ENCODE data around the gene ADGRF3. TPM values are rescaled to one million over a fixed set of nuclear protein-coding genes. Genes with fewer than 3 reads are reported as not detected.

Gene ADGRF3
- total and polyA plus RNA-seq, 2 of the 8 experiments (the other 6 are each of a cell fraction or from before 2014, with no cell fraction given): 0.54 to 0.69 TPM

GRCh38 chr2:26382564-26382963, 36.0 kb upstream of the ADGRF3 start:
- Histone ChIP-seq H2BK120ac (replicated peaks; ENCODE audit: low read depth, low read length) (no peak overlapping the region), H4K20me1 (replicated peaks in 1 of 2; ENCODE audit: control insufficient read depth in 1 of 2, insufficient read depth in 2 of 2, low read length in 2 of 2) (peaks cover 0 to 2% of the 10 kb centered on the region in 2 experiments), H3K4me3 (ENCODE audit: extremely low read depth in 1 of 4, insufficient read depth in 2 of 4, low read depth in 3 of 4, low read length in 4 of 4) (no peak overlapping the region), H3K27me3 (replicated peaks in 1 of 4; ENCODE audit: control insufficient read depth in 3 of 4, extremely low read depth in 1 of 4, insufficient read depth in 3 of 4, low read length in 3 of 4) (no peaks in the 10 kb centered on the region), H2AFZ (ENCODE audit: low read length) (no peak overlapping the region), H2AK5ac (ENCODE audit: low read depth, low read length) (no peak overlapping the region), H3K4me1 (replicated peaks in 1 of 4; ENCODE audit: control insufficient read depth in 3 of 4, insufficient read depth in 4 of 4, low read length in 3 of 4) (no peaks in the 10 kb centered on the region), H3K23ac (ENCODE audit: insufficient read length) (no peak overlapping the region), H3K36me3 (ENCODE audit: control insufficient read depth in 2 of 4, insufficient read depth in 4 of 4, low read length in 3 of 4) (peaks cover 0 to 22% (median 8%) of the 10 kb centered on the region in 4 experiments; a peak in 6 of 8 replicates), H3K4ac (replicated peaks; ENCODE audit: insufficient read length, low read depth, low read length) (no peak overlapping the region), H3K56ac (replicated peaks; ENCODE audit: insufficient read length, low read depth, low read length) (no peak overlapping the region), H3K79me2 (ENCODE audit: control insufficient read depth in 1 of 2, insufficient read depth in 2 of 2, low read length in 2 of 2) (no peaks in the 10 kb centered on the region), H2BK15ac (ENCODE audit: low read length) (no peak overlapping the region), H3K14ac (ENCODE audit: insufficient read length) (no peak overlapping the region), H2BK5ac (ENCODE audit: low read depth, low read length) (no peak overlapping the region), H3K27ac (ENCODE audit: low read depth, low read length) (no peak overlapping the region), H3K9me3 (ENCODE audit: insufficient read depth in 2 of 2, low read depth in 1 of 2, low read length in 1 of 2) (no peaks in the 10 kb centered on the region), H2BK12ac (ENCODE audit: low read depth, low read length) (no peak overlapping the region), H4K5ac (ENCODE audit: insufficient read length, low read depth, low read length) (no peak overlapping the region), H3K4me2 (ENCODE audit: insufficient read depth in 1 of 2, low read depth in 2 of 2, low read length in 2 of 2) (no peak overlapping the region), H4K8ac (ENCODE audit: extremely low read depth, insufficient read depth, low read length) (no peak overlapping the region), H3K18ac (ENCODE audit: extremely low read depth, low read length) (no peak overlapping the region), H2BK20ac (ENCODE audit: low read length) (no peak overlapping the region), H3K9ac (replicated peaks in 1 of 4; ENCODE audit: extremely low read depth in 1 of 4, low read depth in 3 of 4, low read length in 3 of 4) (no peak overlapping the region), H3K23me2 (ENCODE audit: low read depth, low read length) (no peaks in the 10 kb centered on the region), H3K79me1 (ENCODE audit: low read depth, low read length) (no peaks in the 10 kb centered on the region), H4K91ac (replicated peaks; ENCODE audit: insufficient read length, low read length) (no peak overlapping the region)
- ChIA-PET CTCF (ENCODE audit: partially characterized antibody) (interaction anchor here (1.0 to 1.5 kb wide), 2 partner anchors 16 to 198 kb away, joined by 3 to 4 read pairs; no protein-coding TSS in a partner anchor), POLR2A (ENCODE audit: partially characterized antibody) (no interaction called here)
- DNase-seq (ENCODE audit: low read depth in 1 of 2, low spot score in 2 of 2) (no peak), FAIRE-seq (no peak)
- WGBS, 2 experiments (ENCODE audit: extremely low coverage in 1 of 2, insufficient coverage in 1 of 2, insufficient read length in 1 of 2, insufficient replicate concordance in 2 of 2, low coverage in 1 of 2, low lambda C conversion rate in 2 of 2, missing lambda C conversion rate in 1 of 2): 92% methylated on average over 3 of the region's 3 CpGs; no CpG with 5 or more reads in 1 of the 2 experiments
- TF ChIP-seq, protein P1, sequence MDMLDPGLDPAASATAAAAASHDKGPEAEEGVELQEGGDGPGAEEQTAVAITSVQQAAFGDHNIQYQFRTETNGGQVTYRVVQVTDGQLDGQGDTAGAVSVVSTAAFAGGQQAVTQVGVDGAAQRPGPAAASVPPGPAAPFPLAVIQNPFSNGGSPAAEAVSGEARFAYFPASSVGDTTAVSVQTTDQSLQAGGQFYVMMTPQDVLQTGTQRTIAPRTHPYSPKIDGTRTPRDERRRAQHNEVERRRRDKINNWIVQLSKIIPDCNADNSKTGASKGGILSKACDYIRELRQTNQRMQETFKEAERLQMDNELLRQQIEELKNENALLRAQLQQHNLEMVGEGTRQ (IDR thresholded peaks at IDR 0.05; ENCODE audit: low read length): no peak
- TF ChIP-seq BCL11A (IDR thresholded peaks at IDR 0.05; ENCODE audit: low read depth in 2 of 2, low read length in 2 of 2) (no peak), CHD2 (IDR thresholded peaks at IDR 0.05; ENCODE audit: low read length) (no peak), CEBPB (IDR thresholded peaks at IDR 0.05; ENCODE audit: low read depth, low read length) (no peak), SIN3A (conservative IDR thresholded peaks at IDR 0.05 in 1 of 2, IDR thresholded peaks at IDR 0.05 in 1 of 2; ENCODE audit: low read depth in 1 of 2, low read length in 2 of 2) (no peak), MAFK (IDR thresholded peaks at IDR 0.05; ENCODE audit: low read depth, low read length) (no peak), TBP (IDR thresholded peaks at IDR 0.05; ENCODE audit: low read depth, low read length) (no peak), TEAD4 (IDR thresholded peaks at IDR 0.05; ENCODE audit: low read depth, low read length) (no peak), FOSL1 (IDR thresholded peaks at IDR 0.05; ENCODE audit: insufficient read depth, low read depth, low read length) (no peak), SP1 (IDR thresholded peaks at IDR 0.05; ENCODE audit: low read depth, low read length) (no peak)
